ENCODE results near the gene TMEM250. TPM values are rescaled to one million over a fixed set of nuclear protein-coding genes. Genes with fewer than 3 reads are reported as not detected.

The TMEM250 gene
- total and polyA plus RNA-seq, 9 of the 15 experiments (the other 6 are each of a cell fraction or from before 2014, with no cell fraction given) = 0.32 to 44.6 (median 12.2) TPM

- TF ChIP-seq RNF219 (CRISPR knock-in tag; IDR thresholded peaks at IDR 0.05) = no peak
- no peak for TF ChIP-seq TEAD2 (tag; IDR thresholded peaks at IDR 0.05)
- TF ChIP-seq NFXL1 (CRISPR knock-in tag; IDR thresholded peaks at IDR 0.05) = no peak
- no peak for TF ChIP-seq RBFOX2 (IDR thresholded peaks at IDR 0.05; ENCODE audit: low read depth, low read length)
- TF ChIP-seq ZNF354B (CRISPR knock-in tag; IDR thresholded peaks at IDR 0.05) = no peak
- TF ChIP-seq ZNF551 (CRISPR knock-in tag; IDR thresholded peaks at IDR 0.05) = no peak
- no peak for TF ChIP-seq ZNF57 (CRISPR knock-in tag; IDR thresholded peaks at IDR 0.05)
- no peak for TF ChIP-seq MAFK (IDR thresholded peaks at IDR 0.05; ENCODE audit: low read length)
- TF ChIP-seq JUNB (CRISPR knock-in tag; conservative IDR thresholded peaks at IDR 0.05) = no peak
- TF ChIP-seq MAZ (CRISPR knock-in tag; conservative IDR thresholded peaks at IDR 0.05 in 1 of 2, IDR thresholded peaks at IDR 0.05 in 1 of 2) = no peak
- no peak for TF ChIP-seq PYGO2 (tag; IDR thresholded peaks at IDR 0.05)
- TF ChIP-seq ZBTB43 (CRISPR knock-in tag; IDR thresholded peaks at IDR 0.05) = no peak
- TF ChIP-seq SPI1 (IDR thresholded peaks at IDR 0.05; ENCODE audit: borderline replicate concordance, low read depth, low read length) = no peak
- no peak for TF ChIP-seq TAF1 (IDR thresholded peaks at IDR 0.05; ENCODE audit: control insufficient read depth, extremely low read depth, insufficient read depth, low read length, severe bottlenecking)
- no peak for TF ChIP-seq ZFX (CRISPR knock-in tag; IDR thresholded peaks at IDR 0.05)
- no peak for TF ChIP-seq MECOM (CRISPR knock-in tag; IDR thresholded peaks at IDR 0.05)
- no peak for TF ChIP-seq THRAP3 (IDR thresholded peaks at IDR 0.05; ENCODE audit: borderline replicate concordance)
- no peak for TF ChIP-seq MYC (IDR thresholded peaks at IDR 0.05; ENCODE audit: low read depth, low read length)
- TF ChIP-seq MYC (CRISPR knock-in tag; IDR thresholded peaks at IDR 0.05; ENCODE audit: borderline replicate concordance, low read depth) = no peak
- no peak for TF ChIP-seq PBX2 (CRISPR knock-in tag; IDR thresholded peaks at IDR 0.05; ENCODE audit: low read depth)
- TF ChIP-seq PBX2 (tag; conservative IDR thresholded peaks at IDR 0.05; ENCODE audit: low read depth) = no peak
- TF ChIP-seq CREM (IDR thresholded peaks at IDR 0.05; ENCODE audit: low read depth) = no peak
- no peak for TF ChIP-seq KDM2B (CRISPR knock-in tag; IDR thresholded peaks at IDR 0.05)
- TF ChIP-seq DPF2 (IDR thresholded peaks at IDR 0.05) = peak; percentile 37; the same call in 1 of the 2 replicates
- no peak for TF ChIP-seq ZKSCAN8 (CRISPR knock-in tag; IDR thresholded peaks at IDR 0.05)
- no peak for TF ChIP-seq POLR2G (IDR thresholded peaks at IDR 0.05; ENCODE audit: low read depth, low read length)
These were observed 1.3 kb upstream of the TMEM250 start (continued) for GRCh38 chr9:136119883-136120393.
